ENCODE results near the gene HOXD12. TPM values are rescaled to one million over a fixed set of nuclear protein-coding genes. Genes with fewer than 3 reads are reported as not detected.

Gene HOXD12
- total RNA-seq, 1 experiment from 2014 or later: not detected

DNA sequence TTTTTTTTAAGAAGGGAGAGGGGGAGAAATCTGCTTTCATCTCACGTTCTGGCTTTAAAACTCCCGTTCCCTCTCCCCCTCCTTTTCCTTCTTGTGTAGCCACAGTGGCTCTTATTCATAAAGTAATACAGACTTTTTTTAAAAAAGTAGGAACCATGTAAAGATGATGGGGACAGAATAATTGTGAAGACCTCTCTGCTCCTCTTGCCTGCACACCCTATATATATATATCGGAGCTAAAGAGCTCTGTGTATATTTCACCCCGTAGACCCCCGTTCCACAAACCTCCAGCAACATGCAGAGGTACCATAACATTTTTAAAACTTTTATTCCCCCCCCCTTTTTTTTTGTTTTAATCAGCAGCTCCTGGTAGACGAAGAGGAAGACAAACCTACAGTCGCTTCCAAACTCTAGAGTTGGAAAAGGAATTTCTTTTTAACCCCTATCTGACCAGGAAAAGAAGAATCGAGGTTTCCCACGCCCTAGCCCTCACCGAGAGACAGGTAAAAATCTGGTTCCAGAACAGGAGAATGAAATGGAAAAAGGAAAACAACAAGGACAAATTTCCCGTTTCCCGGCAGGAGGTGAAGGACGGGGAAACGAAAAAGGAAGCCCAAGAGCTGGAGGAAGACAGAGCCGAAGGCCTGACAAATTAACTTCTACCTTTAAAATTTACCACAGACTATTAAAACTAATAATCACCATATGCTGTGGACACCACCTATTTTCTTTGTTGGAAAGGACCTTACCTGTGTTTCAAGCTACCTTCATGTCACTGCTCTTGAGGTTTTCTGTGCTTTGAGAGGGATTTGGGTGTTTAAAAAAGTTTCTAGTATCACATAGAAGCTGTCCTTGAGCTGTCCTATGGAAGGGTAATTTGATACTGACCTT, 31.6 kb downstream of the HOXD12 start:
- peak; percentile 4 for DNase-seq (ENCODE audit: low spot score)

- no peak for DNase-seq (ENCODE audit: low spot score)
These were observed 32.2 kb downstream of the HOXD12 start for GRCh38 chr2:176131848-176132158.

GRCh38 chr2:176132205-176133171, 32.9 kb downstream of the HOXD12 start:
- peak; percentile 62 for DNase-seq (ENCODE audit: low spot score)

GRCh38 chr2:176133389-176133788, 33.8 kb downstream of the HOXD12 start:
- no peak for DNase-seq (ENCODE audit: low spot score)

GRCh38 chr2:176134035-176134434, 34.4 kb downstream of the HOXD12 start:
- no peak for DNase-seq (ENCODE audit: low spot score)

GRCh38 chr2:176135035-176135440, 35.4 kb downstream of the HOXD12 start:
- peak; percentile 72 for DNase-seq (ENCODE audit: low spot score)

GRCh38 chr2:176136374-176137251, 37.0 kb downstream of the HOXD12 start:
- peak; percentile 36 for DNase-seq (ENCODE audit: low spot score)

DNA sequence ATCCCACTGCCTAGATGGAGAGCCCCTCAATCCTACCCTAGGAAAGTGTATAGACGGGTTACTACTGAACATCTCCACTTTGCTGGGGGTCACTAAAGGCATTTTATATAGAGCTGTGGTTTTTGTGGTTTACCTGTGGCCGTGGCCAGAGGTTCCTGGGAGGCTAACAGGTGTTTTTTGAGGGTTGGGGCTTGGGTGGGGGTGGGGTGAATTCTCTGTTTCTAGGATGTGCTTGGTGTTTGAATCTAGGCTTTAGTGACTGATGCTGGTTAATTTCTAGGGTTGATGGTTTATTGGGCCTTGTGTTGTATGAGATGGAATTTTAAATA, 37.6 kb downstream of the HOXD12 start:
- DNase-seq (ENCODE audit: low spot score): no peak

DNA sequence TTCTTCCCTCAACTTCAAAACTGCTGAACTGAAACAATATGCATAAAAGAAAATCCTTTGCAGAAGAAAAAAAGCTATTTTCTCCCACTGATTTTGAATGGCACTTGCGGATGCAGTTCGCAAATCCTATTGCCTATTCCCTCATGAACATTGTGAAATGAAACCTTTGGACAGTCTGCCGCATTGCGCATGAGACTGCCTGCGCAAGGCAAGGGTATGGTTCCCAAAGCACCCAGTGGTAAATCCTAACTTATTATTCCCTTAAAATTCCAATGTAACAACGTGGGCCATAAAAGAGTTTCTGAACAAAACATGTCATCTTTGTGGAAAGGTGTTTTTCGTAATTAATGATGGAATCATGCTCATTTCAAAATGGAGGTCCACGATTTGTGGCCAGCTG, 38.3 kb downstream of the HOXD12 start:
- no peak for DNase-seq (ENCODE audit: low spot score)

- no peak for DNase-seq (ENCODE audit: low spot score)
These were observed 38.9 kb downstream of the HOXD12 start for GRCh38 chr2:176138526-176138922.

- no peak for DNase-seq (ENCODE audit: low spot score)
These were observed 39.5 kb downstream of the HOXD12 start for GRCh38 chr2:176138923-176139660.

- DNase-seq (ENCODE audit: low spot score): no peak
These were observed 40.3 kb downstream of the HOXD12 start for GRCh38 chr2:176139661-176140512.

DNA sequence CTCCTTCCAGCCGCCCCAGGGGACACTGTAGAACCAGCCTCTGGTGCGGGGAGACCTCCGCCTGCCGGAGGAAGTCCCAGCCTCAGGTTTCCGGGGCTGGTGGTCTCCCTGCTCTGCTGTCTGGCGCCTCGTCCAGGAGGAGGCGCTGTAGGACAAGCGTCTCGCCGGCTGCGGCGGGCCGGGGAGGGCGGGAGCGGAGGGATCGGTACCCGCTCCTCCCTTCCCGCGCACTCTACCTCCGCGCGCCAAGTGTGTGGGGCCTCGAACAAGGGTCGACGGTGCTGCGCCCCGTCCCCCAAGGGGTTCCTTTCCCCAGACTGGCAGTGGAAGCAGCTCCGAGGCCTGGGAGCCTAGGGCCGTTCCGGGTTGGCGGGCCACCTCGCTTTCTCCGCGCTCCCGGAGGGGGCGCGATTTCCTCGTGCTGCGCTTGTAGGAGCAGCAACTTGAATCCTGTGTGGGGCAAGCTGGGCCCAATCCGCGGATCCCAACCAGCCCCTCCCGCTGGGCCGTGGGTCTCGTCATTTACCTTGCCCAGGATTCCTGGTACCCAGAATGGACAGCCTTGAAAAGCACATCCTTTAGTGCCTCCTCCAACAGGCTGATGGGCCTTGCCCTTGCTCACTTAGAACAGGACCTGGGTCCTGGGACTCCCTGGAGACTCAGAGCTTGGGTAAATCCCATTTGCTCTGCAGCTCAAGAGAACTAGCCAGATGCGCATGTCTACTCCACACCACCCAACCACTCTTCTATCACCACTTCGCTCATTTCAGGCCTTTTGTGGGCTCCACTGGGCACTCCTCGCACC, 41.1 kb downstream of the HOXD12 start:
- DNase-seq (ENCODE audit: low spot score): no peak

DNA sequence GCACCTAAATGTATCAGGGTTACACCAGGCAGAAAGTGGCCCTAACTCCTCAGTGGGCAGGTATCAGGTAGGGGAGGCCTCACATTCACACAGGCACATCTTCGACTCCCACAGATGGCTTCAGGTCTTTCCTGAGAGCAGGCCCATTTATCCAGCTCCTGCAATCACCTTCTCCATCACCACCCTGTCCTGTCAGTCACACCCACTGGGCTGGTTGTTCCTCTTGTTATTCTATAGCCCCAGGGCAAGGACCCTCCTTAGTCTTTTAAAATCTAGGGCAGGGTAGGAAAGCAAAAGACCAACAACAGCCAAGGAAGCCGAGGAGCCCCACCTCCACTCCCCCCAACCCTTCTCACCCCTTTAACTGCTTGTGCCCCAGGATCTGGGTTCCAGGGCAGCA, 42.7 kb downstream of the HOXD12 start:
- DNase-seq (ENCODE audit: low spot score): no peak

- DNase-seq (ENCODE audit: low spot score): no peak
These were observed 45.7 kb downstream of the HOXD12 start for GRCh38 chr2:176145085-176145969.

- peak; percentile 38 for DNase-seq (ENCODE audit: low spot score)
These were observed 46.5 kb downstream of the HOXD12 start for GRCh38 chr2:176146101-176146500.

DNA sequence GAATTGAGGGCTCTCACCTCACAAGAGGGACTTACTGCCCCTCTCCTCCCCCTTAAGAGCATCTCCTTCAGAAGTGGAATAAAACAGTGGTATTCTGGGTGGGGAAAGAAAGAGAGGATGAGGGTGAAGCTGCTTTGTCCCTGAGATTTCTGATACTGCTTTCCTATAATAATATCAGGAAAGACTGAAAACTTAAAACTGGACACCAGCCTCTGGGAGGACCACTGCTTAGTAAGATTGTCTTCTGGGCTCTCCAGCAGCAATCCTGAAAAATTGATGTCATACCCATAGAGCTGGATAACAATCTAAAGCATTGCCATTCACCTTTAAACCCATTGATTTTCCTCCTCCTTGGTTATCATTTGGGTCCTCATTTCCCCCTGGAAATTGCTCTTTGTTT, 47.0 kb downstream of the HOXD12 start:
- no peak for DNase-seq (ENCODE audit: low spot score)

GRCh38 chr2:176147210-176147799, 47.7 kb downstream of the HOXD12 start:
- DNase-seq (ENCODE audit: low spot score): no peak

All from A172 (cell line).